HG02840 (cell line): ENCODE results near the gene CPSF4L.

Source experiments
- ATAC-seq: cut with Tn5 transposase; IDR thresholded peaks from one replicate; pipeline ENCODE4 v1.9.1; 2021; ENCODE audit warnings: mild to moderate bottlenecking, moderate library complexity, moderate number of reproducible peaks; ENCODE audit not compliant: unreplicated experiment, low FRiP score

The CPSF4L gene

GRCh38 chr17:73208139-73208827, 53.4 kb downstream of the CPSF4L start:
- ATAC-seq, result no peak

DNA sequence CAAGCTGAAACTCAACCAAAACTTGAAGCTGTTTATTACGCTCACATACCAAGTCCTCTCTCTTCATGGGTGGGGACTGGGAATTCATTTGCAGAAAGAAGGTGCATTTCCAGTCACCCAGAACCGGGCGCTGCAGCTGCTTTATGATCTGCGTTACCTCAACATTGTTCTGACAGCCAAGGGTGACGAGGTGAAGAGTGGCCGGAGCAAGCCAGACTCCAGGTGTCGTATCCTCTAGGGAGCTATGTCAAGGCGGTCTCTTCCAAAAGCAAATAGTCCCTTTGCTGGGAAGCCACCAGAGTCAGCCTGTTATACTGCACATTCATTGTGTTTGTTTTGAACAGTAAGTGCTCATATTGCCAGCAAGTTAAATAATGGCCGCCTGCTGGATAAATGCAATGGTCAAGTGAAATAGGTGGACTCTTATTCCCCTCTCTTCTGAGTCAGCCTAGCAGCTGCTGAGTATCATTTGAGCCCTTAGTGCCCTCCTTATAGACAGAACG, 56.2 kb downstream of the CPSF4L start:
- no peak for ATAC-seq

GRCh38 chr17:73203788-73204479, 57.7 kb downstream of the CPSF4L start:
- no peak for ATAC-seq

- ATAC-seq, result no peak
These were observed 58.4 kb downstream of the CPSF4L start for GRCh38 chr17:73203135-73203787.

DNA sequence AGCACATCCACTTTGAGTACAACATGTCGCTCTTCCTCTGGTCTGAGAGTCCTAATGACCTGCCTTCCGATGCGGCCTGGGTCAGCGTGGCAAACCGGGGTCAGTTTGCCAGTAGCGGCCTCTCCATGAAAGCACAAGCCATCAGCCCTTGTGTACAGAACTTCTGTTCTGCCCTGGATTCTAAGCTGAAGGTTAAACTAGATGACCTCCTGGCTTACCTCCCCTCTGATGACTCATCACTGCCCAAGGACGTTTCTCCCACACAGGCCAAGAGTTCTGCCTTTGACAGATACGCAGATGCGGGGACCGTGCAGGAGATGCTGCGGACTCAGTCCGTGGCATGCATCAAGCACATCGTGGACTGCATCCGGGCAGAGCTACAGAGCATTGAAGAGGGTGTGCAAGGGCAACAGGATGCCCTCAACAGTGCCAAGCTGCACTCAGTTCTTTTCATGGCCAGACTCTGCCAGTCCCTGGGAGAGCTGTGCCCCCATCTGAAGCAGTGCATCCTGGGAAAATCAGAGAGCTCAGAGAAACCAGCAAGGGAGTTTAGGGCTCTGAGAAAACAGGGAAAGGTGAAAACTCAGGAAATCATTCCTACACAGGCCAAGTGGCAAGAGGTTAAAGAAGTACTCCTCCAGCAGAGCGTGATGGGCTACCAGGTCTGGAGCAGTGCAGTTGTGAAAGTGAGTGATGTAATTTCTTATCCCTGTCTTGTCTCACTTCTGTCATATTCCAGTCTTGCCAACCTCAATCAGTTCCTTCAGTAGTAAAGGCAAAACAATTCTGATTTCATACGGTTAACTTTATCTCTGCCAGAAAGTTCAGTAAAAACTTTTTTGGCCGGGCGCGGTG, 60.2 kb downstream of the CPSF4L start:
- ATAC-seq, result no peak

DNA sequence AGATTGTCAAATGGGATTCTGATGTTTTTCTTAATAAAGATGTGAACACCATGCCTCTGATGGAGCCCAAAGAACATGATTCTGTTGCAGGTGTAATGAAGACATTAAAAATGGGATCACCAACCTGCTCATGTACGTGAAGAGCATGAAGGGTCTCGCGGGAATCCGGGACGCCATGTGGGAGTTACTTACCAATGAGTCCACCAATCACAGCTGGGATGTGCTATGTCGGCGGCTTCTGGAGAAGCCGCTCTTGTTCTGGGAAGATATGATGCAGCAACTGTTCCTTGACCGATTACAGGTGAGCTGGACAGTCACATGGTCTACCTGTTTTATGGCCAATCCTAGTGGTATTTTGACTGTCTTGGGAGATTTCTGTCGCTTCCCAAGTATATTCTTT, 61.2 kb downstream of the CPSF4L start:
- ATAC-seq, result no peak

- no peak for ATAC-seq
These were observed 61.8 kb downstream of the CPSF4L start for GRCh38 chr17:73199751-73200317.

DNA sequence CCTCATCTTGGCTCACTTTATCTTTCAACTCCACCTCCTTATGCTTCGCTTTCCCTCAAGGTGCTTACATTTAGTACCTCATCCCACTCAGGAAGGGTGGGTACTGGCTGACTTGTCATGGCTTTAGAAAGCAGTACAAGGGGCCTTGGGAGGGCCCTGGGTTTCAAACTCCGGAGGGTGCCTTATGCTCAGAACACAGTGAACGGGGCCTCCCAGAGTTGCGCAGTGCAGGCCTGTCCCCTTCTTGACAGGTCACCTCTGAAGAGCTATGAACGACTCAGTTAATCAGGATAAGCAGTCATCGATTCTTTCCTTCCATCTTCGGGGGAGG, 62.8 kb downstream of the CPSF4L start:
- ATAC-seq, result no peak
